K562 (cell line): ENCODE data around the gene ADGRL3. TPM values are rescaled to one million over a fixed set of nuclear protein-coding genes. Genes with fewer than 3 reads are reported as not detected.
"Not testable (repeated sequence)": the region's sequence is repeated elsewhere in the genome, so short reads cannot be mapped to it uniquely, and the experiment has no call there.

Experiments
- ATAC-seq: fragments of 200-7000 bp; cut with Tn5 transposase; 3 replicates; pipeline ENCODE4 v1.9.1; 2020; ENCODE audit warnings: moderate library complexity
- BruUV-seq: library from RNA; stranded (reverse); fragments of 400-500 nt; replicated peaks from 2 replicates; lab custom pipeline; 2021; lab: Mats Ljungman, UMichigan
- CTCF ChIA-PET: fragments of 300-600 bp; formaldehyde crosslinking; extraction: SDS; loops from one replicate; lab custom pipeline; 2021; ENCODE audit warnings: low intra/inter-chr PET ratio; lab: Yijun Ruan, JAX
- POLR2A ChIA-PET: fragments of 300-600, 350-650 bp; sonication (Branson Sonifier 250); formaldehyde crosslinking; extraction: SDS; loops from one replicate; lab custom pipeline; 2021; ENCODE audit warnings: antibody characterized with exemption, inconsistent platforms; lab: Yijun Ruan, JAX
- DNase-seq, 4 experiments: peaks; one replicate each; pipeline versions ENCODE4 v3.0.0 to v3.0.0-alpha.2; 2011 to 2018; ENCODE audit warnings: low spot score in 3 of 4, mixed read lengths in 3 of 4; ENCODE audit errors: extremely low read depth in 1 of 4
- FAIRE-seq: peaks from 2 replicates; lab custom pipeline; 2011; peaks lifted over from hg19 to GRCh38; lab: Jason Lieb, UNC
- H2AFZ ChIP-seq: 2 replicates; pipeline ENCODE4 v1.6.0; 2011; ENCODE audit warnings: low read depth, low read length, control low read depth, inconsistent platforms
- H3K27ac ChIP-seq: fragments of 200-600 bp; 3 replicates; pipeline ENCODE4 v1.8.0; 2011; ENCODE audit warnings: low read depth, mild to moderate bottlenecking, control low read depth, inconsistent platforms, low read length, moderate library complexity, mixed read lengths; ENCODE audit errors: extremely low read depth
- H3K27me3 ChIP-seq, 2 experiments: fragments of 300-600 bp in 1 of 2; 2 replicates in 1 of 2; 3 replicates in 1 of 2; pipeline versions ENCODE4 v1.6.0 to v1.8.0; 2011; ENCODE audit warnings: inconsistent platforms in 2 of 2, low read length in 2 of 2, mild to moderate bottlenecking in 1 of 2, mixed read lengths in 1 of 2, moderate library complexity in 1 of 2; ENCODE audit not compliant: control insufficient read depth in 2 of 2, insufficient read depth in 2 of 2
- H3K36me3 ChIP-seq: fragments of 300-600 bp; 3 replicates; pipeline ENCODE4 v1.8.0; 2011; ENCODE audit warnings: mild to moderate bottlenecking, low read length, inconsistent platforms; ENCODE audit not compliant: control insufficient read depth, insufficient read depth
- H3K4me1 ChIP-seq, 2 experiments: fragments of 200-600 bp in 1 of 2; replicated peaks in 1 of 2; 2 replicates in 1 of 2; 3 replicates in 1 of 2; pipeline versions ENCODE4 v1.5.1 to v1.8.0; 2011; ENCODE audit warnings: inconsistent platforms in 2 of 2, low read length in 2 of 2, mild to moderate bottlenecking in 1 of 2, mixed read lengths in 1 of 2, moderate library complexity in 1 of 2; ENCODE audit not compliant: control insufficient read depth in 2 of 2, insufficient read depth in 2 of 2
- H3K4me2 ChIP-seq: 2 replicates; pipeline ENCODE4 v1.6.1; 2011; ENCODE audit warnings: low read length, control low read depth, inconsistent platforms, mixed read lengths; ENCODE audit not compliant: insufficient read depth
- H3K4me3 ChIP-seq: fragments of 200-600 bp; sonication (generic), shearing (Covaris generic); 2 replicates; pipeline ENCODE4 v1.5.1; 2016; ENCODE audit warnings: control low read depth, inconsistent platforms
- H3K79me2 ChIP-seq: fragments of 200-600 bp; 3 replicates; pipeline ENCODE4 v1.8.0; 2011; ENCODE audit warnings: low read length, inconsistent platforms; ENCODE audit not compliant: control insufficient read depth, insufficient read depth
- H3K9ac ChIP-seq, 2 experiments: 2 replicates each; pipeline versions ENCODE4 v1.6.0 to v1.6.1; 2011; ENCODE audit warnings: low read depth in 2 of 2, low read length in 2 of 2, control low read depth in 1 of 2, inconsistent platforms in 1 of 2, mild to moderate bottlenecking in 1 of 2, mixed read lengths in 1 of 2; ENCODE audit not compliant: insufficient read depth in 1 of 2
- H3K9me1 ChIP-seq: one replicate; pipeline ENCODE4 v1.6.0; 2011; ENCODE audit warnings: inconsistent platforms, mild to moderate bottlenecking, low read length, moderate library complexity; ENCODE audit not compliant: control insufficient read depth, insufficient read depth
- H3K9me3 ChIP-seq: replicated peaks from 2 replicates; pipeline ENCODE4 v1.5.1; 2011; ENCODE audit warnings: low read depth, low read length, inconsistent platforms; ENCODE audit not compliant: control insufficient read depth, insufficient read depth
- H4K20me1 ChIP-seq: replicated peaks from 2 replicates; pipeline ENCODE4 v1.6.1; 2011; ENCODE audit warnings: low read length, inconsistent platforms, mixed read lengths; ENCODE audit not compliant: control insufficient read depth, insufficient read depth
- ARID2 ChIP-seq: fragments of 450-650 bp; IDR thresholded peaks from 2 replicates; pipeline ENCODE4 v1.6.1; 2017; ENCODE audit warnings: antibody characterized with exemption, mild to moderate bottlenecking
- ARNT ChIP-seq, 2 experiments: fragments of 450-650 bp; IDR thresholded peaks; 2 replicates each; pipeline ENCODE4 v1.6.1; 2016; ENCODE audit warnings: mild to moderate bottlenecking in 1 of 2
- BMI1 ChIP-seq: fragments of 150-350 bp; IDR thresholded peaks from 2 replicates; pipeline ENCODE4 v1.6.1; 2014; ENCODE audit warnings: low read length
- CHCHD3 ChIP-seq: fragments of 250-450 bp; sonication (Bioruptor Pico); IDR thresholded peaks from 2 replicates; pipeline ENCODE4 v2.1.2; 2022; ENCODE audit warnings: mild to moderate bottlenecking
- COPS2 ChIP-seq: fragments of 450-650 bp; conservative IDR thresholded peaks from 2 replicates; pipeline ENCODE4 v1.6.1; 2016; ENCODE audit warnings: mild to moderate bottlenecking, moderate library complexity
- E2F3 ChIP-seq: fragments of 250-450 bp; sonication (Bioruptor Pico); IDR thresholded peaks from 2 replicates; pipeline ENCODE4 v1.4.0; 2020; ENCODE audit warnings: mild to moderate bottlenecking
- EZH2 ChIP-seq: IDR thresholded peaks from 2 replicates; pipeline ENCODE4 v1.6.1; 2012; ENCODE audit warnings: low read depth, mild to moderate bottlenecking, inconsistent platforms, low read length, borderline replicate concordance
- HDAC1 ChIP-seq, 2 experiments: fragments of 450-650 bp; IDR thresholded peaks; 2 replicates each; pipeline ENCODE4 v1.6.1; 2016 to 2017; ENCODE audit warnings: inconsistent platforms in 1 of 2, mild to moderate bottlenecking in 1 of 2, moderate library complexity in 1 of 2
- POLR2AphosphoS2 ChIP-seq: IDR thresholded peaks from 2 replicates; pipeline ENCODE4 v1.6.1; 2012; ENCODE audit warnings: low read length, improper control_type of control experiment
- POLR2AphosphoS5 ChIP-seq: IDR thresholded peaks from 2 replicates; pipeline ENCODE4 v1.6.1; 2011; ENCODE audit warnings: mild to moderate bottlenecking, low read depth, low read length, moderate library complexity; ENCODE audit not compliant: control insufficient read depth, insufficient read depth
- RBM25 ChIP-seq: fragments of 200-400 bp; formaldehyde crosslinking; IDR thresholded peaks from 2 replicates; pipeline ENCODE4 v1.6.1; 2018; ENCODE audit warnings: low read length, low read depth, moderate library complexity; ENCODE audit not compliant: severe bottlenecking
- TRIM24 ChIP-seq, 2 experiments: fragments of 450-650 bp; IDR thresholded peaks; 2 replicates each; pipeline ENCODE4 v1.6.1; 2016
- ZNF174 ChIP-seq: fragments of 250-450 bp; sonication (Bioruptor Pico); IDR thresholded peaks from 2 replicates; pipeline ENCODE4 v1.4.0; 2020; ENCODE audit warnings: mild to moderate bottlenecking
- ZNF41 ChIP-seq: fragments of 250-450 bp; sonication (Bioruptor Pico); conservative IDR thresholded peaks from 2 replicates; pipeline ENCODE4 v1.4.0; 2020; ENCODE audit warnings: mild to moderate bottlenecking
- WGBS: fragments of 100-300 bp; shearing (Covaris generic); methylation state at CpG from one replicate; pipeline ENCODE4 v1.1.6; 2016; ENCODE audit warnings: low coverage, mixed read lengths; ENCODE audit not compliant: insufficient coverage; ENCODE audit errors: missing lambda C conversion rate; 5-methylcytosine and 5-hydroxymethylcytosine counted together
- in situ Hi-C: fragments of 300-500 bp; cut with MboI; formaldehyde crosslinking; loops from 4 replicates; pipeline ENCODE4 v1.15.0; 2018; ENCODE audit warnings: inconsistent platforms, mixed read lengths
- intact Hi-C: fragments of 100-400 bp; cut with micrococcal nuclease; formaldehyde crosslinking; loops from 2 replicates; pipeline ENCODE4 v1.14.2; 2022
- polyA plus RNA-seq, 8 experiments: library from polyadenylated mRNA; depleted of rRNA in 4 of 8; stranded (reverse) in 5 of 8; unstranded in 3 of 8; fragments of >200 nt; fragmentation: Nextera tagmentation in 2 of 8; fragmentation: Illumina TruSeq in 1 of 8; extraction: Ambion mirVana in 2 of 8; extraction: Trizol in 1 of 8; gene quantifications; 2 replicates each; pipeline versions ENCODE4 v1.2.1 to v1.2.3, GENCODE V29; 2011 to 2014; ENCODE audit warnings: inconsistent platforms in 1 of 8, missing spikeins in 1 of 8
- total RNA-seq, 7 experiments: library from RNA; depleted of rRNA in 6 of 7; stranded (reverse); fragments of >200 nt in 6 of 7; fragmentation: Illumina TruSeq in 2 of 7; extraction: Trizol in 2 of 7; gene quantifications; 2 replicates each; pipeline versions ENCODE4 v1.2.1 to v1.2.3, GENCODE V29; 2011 to 2021; ENCODE audit warnings: low replicate concordance in 1 of 7
- TF ChIP-seq, protein P1 (sequence below), 2 experiments: fragments of 200-800 bp in 1 of 2; sonication (Bioruptor generic) in 1 of 2; sonication (generic) in 1 of 2; formaldehyde crosslinking in 1 of 2; IDR thresholded peaks in 1 of 2; conservative IDR thresholded peaks in 1 of 2; 2 replicates each; pipeline versions ENCODE4 v1.5.0 to v1.6.1; 2016 to 2020; ENCODE audit warnings: missing compliant biosample characterization in 1 of 2, missing genetic modification characterization in 1 of 2, missing genetic modification reagents in 1 of 2
- TF ChIP-seq, protein P2 (sequence below): fragments of 450-650 bp; IDR thresholded peaks from 2 replicates; pipeline ENCODE4 v1.6.1; 2014; ENCODE audit warnings: low read depth, mild to moderate bottlenecking, moderate library complexity, borderline replicate concordance

ADGRL3 gene
- total and polyA plus RNA-seq, 9 of the 15 experiments (the other 6 are each of a cell fraction or from before 2014, with no cell fraction given) = 0.03 to 0.14 (median 0.04) TPM; not detected in 2

DNA sequence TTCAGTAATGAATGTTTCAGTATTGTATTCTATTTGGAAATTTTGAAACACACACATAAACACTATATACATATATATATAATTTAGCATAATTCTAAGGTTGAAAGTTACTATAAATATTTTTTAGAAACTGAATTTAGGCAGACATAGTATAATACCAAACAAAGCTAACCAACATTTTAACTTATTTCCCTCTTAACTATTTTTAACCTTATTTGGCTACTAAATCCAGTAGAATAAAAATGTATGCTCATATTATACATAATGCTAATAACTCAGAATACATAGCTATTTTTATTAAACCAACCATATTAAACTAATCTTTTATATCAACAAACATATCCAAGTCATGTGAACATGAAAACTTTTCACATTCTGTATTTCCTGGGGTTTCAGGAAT lies 563.6 kb downstream of the ADGRL3 start:
- no peaks in the 10 kb centered on the region for H3K27me3 ChIP-seq
- TF ChIP-seq CHCHD3 (CRISPR knock-in tag) (no peak), ZNF41 (CRISPR knock-in tag) (no peak), POLR2AphosphoS5 (no peak), ZNF174 (CRISPR knock-in tag) (no peak), BMI1 (no peak), COPS2 (no peak), RBM25 (no peak), E2F3 (CRISPR knock-in tag) (no peak), HDAC1 (IDR thresholded peaks at IDR 0.05) (no peak), TRIM24 (IDR thresholded peaks at IDR 0.05) (no peak), ARID2 (no peak), POLR2AphosphoS2 (no peak), ARNT (IDR thresholded peaks at IDR 0.05) (no peak), EZH2 (no peak)
- TF ChIP-seq, protein P1, sequence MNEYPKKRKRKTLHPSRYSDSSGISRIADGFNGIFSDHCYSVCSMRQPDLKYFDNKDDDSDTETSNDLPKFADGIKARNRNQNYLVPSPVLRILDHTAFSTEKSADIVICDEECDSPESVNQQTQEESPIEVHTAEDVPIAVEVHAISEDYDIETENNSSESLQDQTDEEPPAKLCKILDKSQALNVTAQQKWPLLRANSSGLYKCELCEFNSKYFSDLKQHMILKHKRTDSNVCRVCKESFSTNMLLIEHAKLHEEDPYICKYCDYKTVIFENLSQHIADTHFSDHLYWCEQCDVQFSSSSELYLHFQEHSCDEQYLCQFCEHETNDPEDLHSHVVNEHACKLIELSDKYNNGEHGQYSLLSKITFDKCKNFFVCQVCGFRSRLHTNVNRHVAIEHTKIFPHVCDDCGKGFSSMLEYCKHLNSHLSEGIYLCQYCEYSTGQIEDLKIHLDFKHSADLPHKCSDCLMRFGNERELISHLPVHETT (CRISPR knock-in tag; conservative IDR thresholded peaks at IDR 0.05 in 1 of 2, IDR thresholded peaks at IDR 0.05 in 1 of 2) = no peak
- TF ChIP-seq, protein P2, sequence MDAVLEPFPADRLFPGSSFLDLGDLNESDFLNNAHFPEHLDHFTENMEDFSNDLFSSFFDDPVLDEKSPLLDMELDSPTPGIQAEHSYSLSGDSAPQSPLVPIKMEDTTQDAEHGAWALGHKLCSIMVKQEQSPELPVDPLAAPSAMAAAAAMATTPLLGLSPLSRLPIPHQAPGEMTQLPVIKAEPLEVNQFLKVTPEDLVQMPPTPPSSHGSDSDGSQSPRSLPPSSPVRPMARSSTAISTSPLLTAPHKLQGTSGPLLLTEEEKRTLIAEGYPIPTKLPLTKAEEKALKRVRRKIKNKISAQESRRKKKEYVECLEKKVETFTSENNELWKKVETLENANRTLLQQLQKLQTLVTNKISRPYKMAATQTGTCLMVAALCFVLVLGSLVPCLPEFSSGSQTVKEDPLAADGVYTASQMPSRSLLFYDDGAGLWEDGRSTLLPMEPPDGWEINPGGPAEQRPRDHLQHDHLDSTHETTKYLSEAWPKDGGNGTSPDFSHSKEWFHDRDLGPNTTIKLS = no peak
- ATAC-seq (no peak), FAIRE-seq (no peak), DNase-seq (no peak)
- H3K4me3 ChIP-seq = no peak overlapping the region
- H3K4me2 ChIP-seq = no peak overlapping the region
- in situ Hi-C loops (no loop called here), intact Hi-C loops (no loop called here)
- no peak overlapping the region for H3K9ac ChIP-seq
- ChIA-PET CTCF (interaction anchor here (0.6 kb wide), 1 partner anchor 1103 kb away, joined by 3 read pairs; no protein-coding TSS in a partner anchor), POLR2A (no interaction called here)
- no peaks in the 10 kb centered on the region for H3K4me1 ChIP-seq
- no peak overlapping the region for H3K27ac ChIP-seq
- no peaks in the 10 kb centered on the region for H3K36me3 ChIP-seq
- H2AFZ ChIP-seq = no peak overlapping the region
- no TSS peak for BruUV-seq
- H3K9me3 ChIP-seq = no peaks in the 10 kb centered on the region
- H4K20me1 ChIP-seq = no peaks in the 10 kb centered on the region
- H3K9me1 ChIP-seq = no peaks in the 10 kb centered on the region
- no peaks in the 10 kb centered on the region for H3K79me2 ChIP-seq

DNA sequence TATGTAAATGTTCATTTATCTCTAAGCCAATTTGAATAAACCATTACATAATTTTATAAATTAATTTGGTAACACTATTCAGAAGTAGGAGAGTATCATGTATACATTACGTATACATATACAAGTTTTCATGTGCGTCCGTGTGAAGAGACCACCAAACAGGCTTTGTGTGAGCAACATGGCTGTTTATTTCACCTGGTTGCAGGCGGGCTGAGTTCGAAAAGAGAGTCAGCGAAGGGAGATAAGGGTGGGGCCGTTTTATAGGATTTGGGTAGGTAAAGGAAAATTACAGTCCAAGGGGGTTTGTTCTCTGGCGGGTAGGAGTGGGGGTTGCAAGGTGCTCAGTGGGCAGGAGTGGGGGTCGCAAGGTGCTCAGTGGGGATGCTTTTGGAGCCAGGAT lies 564.0 kb downstream of the ADGRL3 start:
- H3K4me2 ChIP-seq, intact Hi-C loops, H3K27me3 ChIP-seq, H3K4me3 ChIP-seq, ATAC-seq, POLR2A ChIA-PET, in situ Hi-C loops, H3K9me3 ChIP-seq, H3K27ac ChIP-seq, H3K9me1 ChIP-seq, H3K79me2 ChIP-seq, H4K20me1 ChIP-seq, H2AFZ ChIP-seq, DNase-seq, FAIRE-seq, H3K4me1 ChIP-seq, BruUV-seq, H3K36me3 ChIP-seq, H3K9ac ChIP-seq: not testable (repeated sequence)
- CTCF ChIA-PET = interaction anchor here (0.6 kb wide), 1 partner anchor 1104 kb away, joined by 3 read pairs; no protein-coding TSS in a partner anchor
- WGBS = 0% methylated on average over 7 of the region's 9 CpGs
